GM12878 (cell line): Measurements from ENCODE around the gene BBX. TPM values are rescaled to one million over a fixed set of nuclear protein-coding genes. Genes with fewer than 3 reads are reported as not detected.

Experiments used
- ATAC-seq: fragments of 200-7000 bp; cut with Tn5 transposase; 3 replicates; pipeline ENCODE4 v1.9.1; 2020; ENCODE audit warnings: mild to moderate bottlenecking, moderate library complexity
- BruUV-seq: library from RNA; stranded (reverse); fragments of 400-500 nt; replicated peaks from 2 replicates; lab custom pipeline; 2021; lab: Mats Ljungman, UMichigan
- CTCF ChIA-PET: fragments of 300-600 bp; sonication (Branson Sonifier 250); formaldehyde crosslinking; extraction: SDS; loops from one replicate; lab custom pipeline; 2021; ENCODE audit warnings: inconsistent platforms; lab: Yijun Ruan, JAX
- POLR2A ChIA-PET: fragments of 350-600 bp; formaldehyde crosslinking; extraction: SDS; loops from one replicate; lab custom pipeline; 2021; ENCODE audit warnings: inconsistent platforms; lab: Charles Lee
- RAD21 ChIA-PET: fragments of 300-600 bp; sonication (Branson Sonifier 250); formaldehyde crosslinking; loops from one replicate; lab custom pipeline; 2023; ENCODE audit warnings: antibody characterized with exemption; ENCODE audit not compliant: unreplicated experiment; lab: Charles Lee
- SMC1A ChIA-PET: fragments of 300-600 bp; sonication (Branson Sonifier 250); formaldehyde crosslinking; loops from one replicate; lab custom pipeline; 2023; ENCODE audit not compliant: unreplicated experiment, uncharacterized antibody; lab: Charles Lee
- DNase-seq: peaks from one replicate; pipeline ENCODE4 v3.0.0-alpha.2; 2011; ENCODE audit warnings: low read depth, low spot score
- FAIRE-seq: peaks from 3 replicates; lab custom pipeline; 2011; peaks lifted over from hg19 to GRCh38; lab: Jason Lieb, UNC
- H2AFZ ChIP-seq: 2 replicates; pipeline ENCODE4 v1.6.0; 2011; ENCODE audit warnings: low read depth, low read length, control low read depth; ENCODE audit not compliant: control insufficient read depth
- H3K27ac ChIP-seq: 2 replicates; pipeline ENCODE4 v1.5.1; 2011; ENCODE audit warnings: control low read depth; ENCODE audit not compliant: control insufficient read depth, insufficient read depth
- H3K27me3 ChIP-seq, 2 experiments: replicated peaks in 1 of 2; 2 replicates each; pipeline versions ENCODE4 v1.6.0 to v1.6.1; 2011; ENCODE audit warnings: low read length in 1 of 2; ENCODE audit not compliant: control insufficient read depth in 2 of 2, insufficient read depth in 2 of 2
- H3K36me3 ChIP-seq, 2 experiments: 2 replicates each; pipeline ENCODE4 v1.5.1; 2011; ENCODE audit warnings: low read length in 1 of 2; ENCODE audit not compliant: control insufficient read depth in 2 of 2, insufficient read depth in 2 of 2
- H3K4me1 ChIP-seq: 2 replicates; pipeline ENCODE4 v1.6.1; 2011; ENCODE audit warnings: mild to moderate bottlenecking, low read length, moderate library complexity, mixed read lengths; ENCODE audit not compliant: control insufficient read depth, insufficient read depth
- H3K4me2 ChIP-seq: 2 replicates; pipeline ENCODE4 v1.6.0; 2011; ENCODE audit warnings: control low read depth; ENCODE audit not compliant: control insufficient read depth, insufficient read depth
- H3K4me3 ChIP-seq: fragments of 200-600 bp; sonication (generic); 2 replicates; pipeline ENCODE4 v1.5.1; 2016
- H3K79me2 ChIP-seq: 2 replicates; pipeline ENCODE4 v1.6.0; 2011; ENCODE audit warnings: low read length; ENCODE audit not compliant: control insufficient read depth, insufficient read depth
- H3K9ac ChIP-seq: 2 replicates; pipeline ENCODE4 v1.8.0; 2011; ENCODE audit warnings: low read length, control low read depth, mixed read lengths; ENCODE audit not compliant: control insufficient read depth, insufficient read depth
- H3K9me3 ChIP-seq: replicated peaks from 3 replicates; pipeline ENCODE4 v1.5.1; 2011; ENCODE audit warnings: mild to moderate bottlenecking, low read length; ENCODE audit not compliant: control insufficient read depth, insufficient read depth
- H4K20me1 ChIP-seq: 2 replicates; pipeline ENCODE4 v1.6.0; 2011; ENCODE audit not compliant: control insufficient read depth, insufficient read depth
- BRCA1 ChIP-seq: IDR thresholded peaks from 2 replicates; pipeline ENCODE4 v1.6.1; 2011; ENCODE audit warnings: low read depth, low read length, improper control_type of control experiment
- CREB1 ChIP-seq: IDR thresholded peaks from 2 replicates; pipeline ENCODE4 v1.6.1; 2012; ENCODE audit warnings: low read depth, mild to moderate bottlenecking, inconsistent platforms
- E2F8 ChIP-seq: fragments of 450-650 bp; IDR thresholded peaks from 2 replicates; pipeline ENCODE4 v1.6.1; 2018; ENCODE audit warnings: mild to moderate bottlenecking, low read depth, moderate library complexity; ENCODE audit not compliant: partially characterized antibody
- ELK1 ChIP-seq: IDR thresholded peaks from 2 replicates; pipeline ENCODE4 v1.6.1; 2012; ENCODE audit warnings: low read depth, low read length, improper control_type of control experiment
- ESRRA ChIP-seq: IDR thresholded peaks from 2 replicates; pipeline ENCODE4 v1.6.1; 2012; ENCODE audit warnings: mild to moderate bottlenecking, low read length, improper control_type of control experiment
- GABPA ChIP-seq: IDR thresholded peaks from 2 replicates; pipeline ENCODE4 v1.6.1; 2014; ENCODE audit warnings: antibody characterized with exemption, low read depth, mild to moderate bottlenecking, inconsistent platforms
- GATAD2B ChIP-seq: fragments of 450-650 bp; conservative IDR thresholded peaks from 2 replicates; pipeline ENCODE4 v1.6.1; 2017; ENCODE audit warnings: low read depth, mild to moderate bottlenecking, moderate library complexity
- HDGF ChIP-seq: fragments of 450-650 bp; IDR thresholded peaks from 2 replicates; pipeline ENCODE4 v1.6.1; 2016; ENCODE audit warnings: antibody characterized with exemption
- MAX ChIP-seq: IDR thresholded peaks from 2 replicates; pipeline ENCODE4 v1.6.1; 2012; ENCODE audit warnings: low read depth, low read length, improper control_type of control experiment
- SMAD1 ChIP-seq: fragments of 450-650 bp; IDR thresholded peaks from 2 replicates; pipeline ENCODE4 v1.6.1; 2018; ENCODE audit warnings: mild to moderate bottlenecking, low read depth; ENCODE audit not compliant: partially characterized antibody
- SMC3 ChIP-seq: IDR thresholded peaks from 2 replicates; pipeline ENCODE4 v1.6.1; 2011; ENCODE audit warnings: low read length, improper control_type of control experiment, borderline replicate concordance
- STAT1 ChIP-seq: fragments of 450-650 bp; conservative IDR thresholded peaks from 2 replicates; pipeline ENCODE4 v1.6.1; 2014; ENCODE audit warnings: antibody characterized with exemption, mild to moderate bottlenecking
- YY1 ChIP-seq: IDR thresholded peaks from 2 replicates; pipeline ENCODE4 v1.6.1; 2011; ENCODE audit warnings: low read depth, mild to moderate bottlenecking, low read length
- ZBTB40 ChIP-seq: fragments of 450-650 bp; IDR thresholded peaks from 2 replicates; pipeline ENCODE4 v1.6.1; 2016; ENCODE audit warnings: mild to moderate bottlenecking, moderate library complexity, borderline replicate concordance
- WGBS: methylation state at CpG from one replicate; pipeline ENCODE4 v1.1.6; 2016; ENCODE audit warnings: low lambda C conversion rate; ENCODE audit not compliant: insufficient replicate concordance, insufficient coverage; ENCODE audit errors: missing lambda C conversion rate; 5-methylcytosine and 5-hydroxymethylcytosine counted together
- in situ Hi-C: fragments of 300-500 bp; cut with MboI; formaldehyde crosslinking; loops from 9 replicates; pipeline ENCODE4 v1.14.3; 2018; ENCODE audit warnings: mixed read lengths
- intact Hi-C: fragments of 100-400 bp; cut with micrococcal nuclease; formaldehyde crosslinking; loops from one replicate; pipeline ENCODE4 v1.14.2; 2022; ENCODE audit not compliant: unreplicated experiment
- polyA plus RNA-seq, 11 experiments: library from polyadenylated mRNA; depleted of rRNA in 4 of 11; unstranded in 6 of 11; stranded (reverse) in 5 of 11; fragments of >200 nt; fragmentation: Nextera tagmentation in 4 of 11; fragmentation: Illumina TruSeq in 1 of 11; extraction: Ambion mirVana in 4 of 11; extraction: Trizol in 1 of 11; gene quantifications; 1 replicate in 1 of 11; 2 replicates in 10 of 11; pipeline versions ENCODE4 v1.2.1 to v1.2.3, GENCODE V29; 2011 to 2016; ENCODE audit warnings: inconsistent platforms in 2 of 11, missing spikeins in 2 of 11, low read depth in 1 of 11
- total RNA-seq, 4 experiments: library from RNA; depleted of rRNA in 3 of 4; stranded (reverse); fragments of >200 nt in 3 of 4; fragmentation: Illumina TruSeq in 1 of 4; extraction: Trizol in 1 of 4; gene quantifications; 2 replicates each; pipeline versions ENCODE4 v1.2.1 to v1.2.3, GENCODE V29; 2013 to 2021

Gene BBX
- total and polyA plus RNA-seq, 10 of the 15 experiments (the other 5 are each of a cell fraction or from before 2014, with no cell fraction given), result 13.3 to 38.5 (median 32.0) TPM

GRCh38 chr3:107476462-107476861 lies 46.3 kb upstream of the BBX start (continued):
- no peak for TF ChIP-seq ZBTB40

DNA sequence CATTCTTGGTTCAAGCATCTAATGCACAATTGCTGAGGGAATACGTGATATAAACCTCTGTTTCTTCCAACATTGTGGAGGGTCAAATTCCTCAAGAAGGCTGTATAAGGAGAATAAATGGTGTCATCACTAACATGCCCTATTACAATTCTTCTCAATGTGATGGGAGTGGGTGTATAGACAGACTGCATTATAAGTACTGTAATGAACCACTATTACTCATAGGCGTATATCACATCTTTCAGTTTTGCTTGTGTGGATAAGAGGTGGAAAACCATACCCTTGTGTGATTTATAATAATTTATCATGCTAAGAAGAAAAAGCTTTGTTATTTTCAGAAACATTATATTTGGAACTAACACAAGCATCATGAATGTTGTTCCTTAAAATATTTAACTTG lies 35.3 kb upstream of the BBX start:
- in situ Hi-C loops, result no loop called here
- H3K36me3 ChIP-seq, result no peaks in the 10 kb centered on the region
- BruUV-seq, result no TSS peak
- no peaks in the 10 kb centered on the region for H3K27me3 ChIP-seq
- 45% methylated on average over 2 of the region's 2 CpGs for WGBS
- no peaks in the 10 kb centered on the region for H3K4me1 ChIP-seq
- intact Hi-C loops, result no loop called here
- no peak for DNase-seq
- ChIA-PET RAD21 (no interaction called here), POLR2A (no interaction called here), SMC1A (no interaction called here), CTCF (interaction anchor here (1.0 to 1.2 kb wide), 2 partner anchors 20 kb away, joined by 3 to 4 read pairs; no protein-coding TSS in a partner anchor)
- no peak overlapping the region for H3K27ac ChIP-seq
- no peak overlapping the region for H3K4me2 ChIP-seq
- H3K9ac ChIP-seq, result no peak overlapping the region
- no peaks in the 10 kb centered on the region for H4K20me1 ChIP-seq
- H2AFZ ChIP-seq, result no peak overlapping the region
- no peak overlapping the region for H3K4me3 ChIP-seq
- no peaks in the 10 kb centered on the region for H3K9me3 ChIP-seq
- no peak for ATAC-seq
- FAIRE-seq, result peak; percentile 74
- no peaks in the 10 kb centered on the region for H3K79me2 ChIP-seq
- TF ChIP-seq GATAD2B (no peak), STAT1 (no peak), BRCA1 (no peak), SMC3 (no peak), CREB1 (no peak), ELK1 (no peak), HDGF (no peak), E2F8 (no peak), YY1 (no peak), MAX (no peak), GABPA (no peak), ESRRA (no peak), SMAD1 (no peak)
